NAMALWA (cell line): ENCODE data around the gene RNASE8.
A peak's percentile ranks its signal among the peaks of the same experiment; 100 is the strongest.
"Not testable (repeated sequence)": the region's sequence is repeated elsewhere in the genome, so short reads cannot be mapped to it uniquely, and the experiment has no call there.

Source experiments
- DNase-seq: peaks from one replicate; pipeline ENCODE4 v3.0.0-alpha.2; 2015; ENCODE audit warnings: low spot score

RNASE8 gene

GRCh38 chr14:21029917-21030316 is 27.7 kb upstream of the RNASE8 start, which contains the start of gene TPPP2:
TPPP2 (plus strand) TSS chr14:21030217; CDS start chr14:21030582, 365 bp downstream.
- no peak for DNase-seq

GRCh38 chr14:21030531-21030930 is 27.1 kb upstream of the RNASE8 start:
- DNase-seq, result no peak

GRCh38 chr14:21032326-21033132 is 25.1 kb upstream of the RNASE8 start:
- DNase-seq, result no peak

DNA sequence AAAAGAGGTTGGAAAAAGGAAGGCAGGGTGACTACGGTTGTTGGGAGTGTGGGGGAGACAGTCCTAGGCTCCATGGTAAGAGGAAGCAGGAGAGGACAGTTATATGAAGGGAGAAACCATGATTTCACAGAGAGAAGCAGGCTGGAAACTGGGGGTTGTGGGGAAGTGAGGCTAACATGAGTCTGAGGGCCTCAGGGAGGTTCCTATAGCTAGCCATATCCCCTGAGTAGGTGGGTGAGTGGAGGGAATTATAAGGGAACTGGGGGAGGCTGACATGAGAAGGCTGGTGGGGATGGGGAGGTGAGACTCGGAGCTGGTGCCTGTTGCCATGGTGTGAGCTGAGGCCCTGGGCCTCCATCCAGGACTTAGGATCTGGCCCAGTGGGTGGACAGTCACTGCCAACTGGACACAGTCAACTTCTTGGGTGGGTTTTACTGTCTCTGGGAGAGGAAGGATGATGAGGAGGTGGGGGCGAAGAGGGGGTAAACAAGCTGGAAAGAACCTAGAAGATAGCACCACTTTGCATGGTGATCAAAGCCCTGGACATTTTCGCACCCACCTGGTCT is 24.4 kb upstream of the RNASE8 start:
- DNase-seq, result no peak

DNA sequence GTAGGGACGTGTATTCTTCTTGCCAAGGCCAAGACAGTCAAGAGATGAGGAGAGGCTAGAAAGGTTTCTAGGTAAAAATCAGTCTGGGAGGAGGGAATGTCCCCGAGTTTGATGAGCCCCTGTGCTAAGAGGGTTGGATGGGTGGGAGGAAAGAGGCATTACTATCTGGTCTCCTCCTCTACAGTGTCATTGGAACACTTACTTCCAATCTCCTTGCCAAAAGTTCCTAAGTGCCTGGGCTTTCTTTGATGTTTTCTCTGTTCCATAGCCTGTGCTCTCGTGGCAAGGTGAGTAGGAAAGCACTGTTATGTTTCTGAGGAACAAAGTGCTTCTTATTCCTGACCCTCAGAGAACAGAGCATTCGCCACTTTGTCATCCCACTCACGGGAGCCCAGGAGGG is 22.9 kb upstream of the RNASE8 start, which contains the start of gene RNASE13:
Gene RNASE13, minus strand, starts transcription at position 101 of the 400 bp plus-strand sequence. CDS start 519 bp downstream, outside the sequence.
- no peak for DNase-seq

GRCh38 chr14:21036751-21037150 is 20.9 kb upstream of the RNASE8 start:
- DNase-seq, result no peak

GRCh38 chr14:21037156-21037555 is 20.5 kb upstream of the RNASE8 start:
- DNase-seq, result no peak

- no peak for DNase-seq
Observed at GRCh38 chr14:21038441-21039422, 18.9 kb upstream of the RNASE8 start.

DNA sequence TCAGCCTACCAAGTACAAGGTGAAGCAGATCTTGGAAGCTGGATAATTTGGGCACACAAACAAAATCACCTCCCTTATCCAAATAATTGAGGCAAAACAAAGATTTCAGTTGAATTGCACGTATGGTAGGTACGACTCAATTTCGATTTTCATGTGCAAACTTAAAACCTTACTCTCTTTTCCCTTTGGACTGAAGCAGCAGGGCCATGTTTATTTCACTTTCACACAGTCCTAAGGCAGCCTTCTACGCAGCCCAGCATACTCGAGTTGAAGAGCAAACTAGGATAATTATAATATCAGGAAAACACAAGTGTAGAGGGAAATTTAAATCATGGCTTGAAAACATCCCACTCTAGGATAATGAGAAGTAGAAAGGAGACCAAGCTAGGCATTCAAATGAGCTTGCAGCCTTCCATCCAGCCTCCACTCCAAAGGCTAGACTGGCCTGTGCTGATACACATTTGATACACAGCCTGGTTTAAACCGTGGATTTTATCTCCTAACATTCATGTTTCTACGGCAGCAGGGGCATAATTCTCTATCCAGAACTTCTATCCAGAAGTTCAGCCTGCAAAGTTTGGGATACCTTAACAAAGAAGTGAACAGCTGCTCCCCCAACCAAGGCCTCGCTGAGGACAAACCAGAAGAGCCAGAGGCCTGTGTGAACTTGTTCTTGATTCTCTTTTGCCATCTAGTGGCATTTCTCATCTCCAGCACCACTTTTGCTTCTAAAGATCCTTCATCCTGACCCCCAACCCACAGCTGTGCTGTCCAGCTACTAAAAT is 17.8 kb upstream of the RNASE8 start:
- peak; percentile 64 for DNase-seq

GRCh38 chr14:21040370-21040925 is 17.2 kb upstream of the RNASE8 start:
- no peak for DNase-seq

DNA sequence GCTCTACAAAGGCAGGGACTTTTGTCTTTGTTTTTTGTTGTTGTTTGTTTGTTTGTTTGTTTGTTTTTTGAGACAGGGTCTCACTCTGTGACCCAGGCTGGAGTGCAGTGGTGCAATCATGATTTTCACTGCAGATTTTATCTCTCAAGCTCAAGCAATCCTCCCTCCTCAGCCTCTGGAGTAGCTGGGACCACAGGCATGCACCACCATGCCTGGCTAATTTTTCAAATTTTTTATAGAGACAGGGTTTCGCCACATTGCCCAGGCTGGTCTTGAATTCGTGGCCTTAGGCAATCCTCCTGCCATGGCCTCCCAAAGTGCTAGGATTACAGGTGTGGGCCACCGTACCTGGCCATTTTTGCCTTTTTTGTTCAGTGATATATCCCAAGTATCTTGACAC is 16.7 kb upstream of the RNASE8 start:
- DNase-seq, result not testable (repeated sequence)

- DNase-seq, result no peak
Observed at GRCh38 chr14:21041676-21042433, 15.8 kb upstream of the RNASE8 start, which contains the start of gene RNASE7. RNASE7 (plus strand) TSS chr14:21042362; CDS start chr14:21042993, 631 bp downstream.

DNA sequence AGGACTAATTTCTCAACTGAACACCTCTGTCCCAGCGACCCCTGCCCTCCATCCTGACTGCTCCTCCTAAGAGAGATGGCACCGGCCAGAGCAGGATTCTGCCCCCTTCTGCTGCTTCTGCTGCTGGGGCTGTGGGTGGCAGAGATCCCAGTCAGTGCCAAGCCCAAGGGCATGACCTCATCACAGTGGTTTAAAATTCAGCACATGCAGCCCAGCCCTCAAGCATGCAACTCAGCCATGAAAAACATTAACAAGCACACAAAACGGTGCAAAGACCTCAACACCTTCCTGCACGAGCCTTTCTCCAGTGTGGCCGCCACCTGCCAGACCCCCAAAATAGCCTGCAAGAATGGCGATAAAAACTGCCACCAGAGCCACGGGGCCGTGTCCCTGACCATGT is 14.7 kb upstream of the RNASE8 start:
- DNase-seq, result no peak

GRCh38 chr14:21043387-21043973 is 14.1 kb upstream of the RNASE8 start:
- DNase-seq, result no peak

GRCh38 chr14:21043974-21044618 is 13.5 kb upstream of the RNASE8 start:
- DNase-seq, result no peak

DNA sequence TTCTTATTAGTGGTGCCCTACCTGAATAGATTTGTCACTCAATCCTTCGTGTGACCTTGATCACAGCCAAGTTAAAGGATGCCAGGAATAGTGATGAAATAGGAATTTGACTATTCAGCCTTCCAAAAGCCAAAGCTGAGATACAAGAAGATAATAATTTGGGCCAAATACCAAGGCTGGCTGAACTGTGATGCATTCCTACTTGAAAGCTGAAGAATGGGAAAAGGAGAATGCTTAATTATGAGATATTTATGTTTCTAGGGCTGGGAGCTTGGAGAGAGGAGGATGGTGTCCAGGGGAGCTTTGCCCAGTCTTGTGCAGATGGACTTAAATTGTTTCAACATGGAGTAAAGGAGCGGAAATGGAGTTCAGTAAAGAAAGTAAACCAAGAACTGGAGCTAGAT is 10.2 kb upstream of the RNASE8 start:
- DNase-seq, result no peak

- DNase-seq, result no peak
Observed at GRCh38 chr14:21048638-21049037, 9.0 kb upstream of the RNASE8 start.

DNA sequence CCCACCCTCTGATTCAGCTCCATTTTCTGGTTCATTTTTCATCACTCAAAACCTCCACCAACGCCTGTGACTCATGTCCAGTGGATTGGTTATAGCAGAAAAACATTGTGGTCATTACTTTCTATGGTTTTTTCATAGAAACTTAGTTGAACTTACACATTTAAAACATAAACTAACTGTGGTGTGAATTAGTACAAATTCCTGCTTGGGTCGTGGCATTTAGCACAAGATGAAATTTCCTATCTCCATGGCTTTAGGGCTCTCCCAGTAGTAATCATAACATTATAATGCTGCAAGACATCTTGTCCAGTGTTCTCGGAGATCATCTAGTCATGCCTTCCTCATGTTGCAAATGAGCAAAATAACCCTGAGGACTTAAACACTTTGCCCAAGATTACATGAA is 8.3 kb upstream of the RNASE8 start:
- DNase-seq, result no peak

- no peak for DNase-seq
Observed at GRCh38 chr14:21050597-21050996, 7.0 kb upstream of the RNASE8 start.
